DMS153 (cell line): Measurements from ENCODE around the gene C22orf15.

Experiments used
- DNase-seq: peaks from one replicate; lab custom pipeline; 2025; lab: John Stamatoyannopoulos, UW

C22orf15 gene

GRCh38 chr22:23750714-23751440 lies 11.9 kb upstream of the C22orf15 start, which contains the start of gene ZNF70:
TSS of gene ZNF70 (minus strand) at chr22:23751112. CDS start at chr22:23745140, 5,972 bp downstream.
- peak; percentile 72 for DNase-seq

DNA sequence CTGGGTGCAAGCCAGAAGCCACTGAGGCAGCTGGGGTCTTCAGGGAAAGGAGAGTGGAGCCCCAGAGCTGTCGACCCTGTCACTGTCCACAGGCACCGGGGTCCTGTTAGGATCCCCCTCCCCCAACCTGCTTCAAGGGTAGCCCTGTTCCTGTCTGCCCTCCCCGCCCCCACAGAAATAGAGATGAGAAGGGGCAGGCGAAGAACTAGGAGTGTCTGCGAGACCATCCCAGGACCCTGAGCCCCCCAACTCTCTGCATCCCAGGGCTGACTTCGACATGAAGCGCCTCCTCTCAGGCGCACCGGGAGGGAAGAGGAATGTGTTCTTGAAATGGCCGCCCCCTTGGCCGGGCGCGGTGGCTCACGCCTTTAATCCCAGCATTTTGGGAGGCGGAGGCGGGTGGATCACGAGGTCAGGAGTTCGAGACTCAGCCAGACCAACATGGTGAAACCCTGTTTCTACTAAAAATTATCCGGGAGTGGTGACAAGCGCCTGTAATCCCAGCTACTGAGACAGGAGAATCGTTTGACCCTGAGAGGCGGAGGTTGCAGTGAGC lies 11.3 kb upstream of the C22orf15 start:
- DNase-seq = no peak

- DNase-seq = no peak
Measured at GRCh38 chr22:23752090-23752691, 10.6 kb upstream of the C22orf15 start.

DNA sequence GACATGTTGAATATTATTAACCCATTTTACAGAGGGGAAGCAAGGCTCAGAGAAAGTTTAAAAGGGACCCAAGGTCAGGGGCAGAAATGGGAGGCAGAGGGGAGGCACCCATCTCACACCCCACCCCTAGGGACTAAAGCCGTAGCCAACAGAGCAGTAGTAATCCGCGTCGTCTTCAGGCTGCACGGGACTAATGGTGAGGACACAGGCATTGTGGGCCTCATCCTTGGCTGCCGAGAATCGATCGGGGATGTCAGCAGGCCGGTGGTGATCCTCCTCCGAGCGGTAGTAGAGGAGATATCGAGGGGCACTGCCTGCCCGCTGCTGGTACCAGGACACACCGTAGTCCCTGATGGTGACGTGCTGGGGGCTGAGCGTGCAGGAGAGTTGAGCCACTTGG lies 10.0 kb upstream of the C22orf15 start:
- DNase-seq = no peak

DNA sequence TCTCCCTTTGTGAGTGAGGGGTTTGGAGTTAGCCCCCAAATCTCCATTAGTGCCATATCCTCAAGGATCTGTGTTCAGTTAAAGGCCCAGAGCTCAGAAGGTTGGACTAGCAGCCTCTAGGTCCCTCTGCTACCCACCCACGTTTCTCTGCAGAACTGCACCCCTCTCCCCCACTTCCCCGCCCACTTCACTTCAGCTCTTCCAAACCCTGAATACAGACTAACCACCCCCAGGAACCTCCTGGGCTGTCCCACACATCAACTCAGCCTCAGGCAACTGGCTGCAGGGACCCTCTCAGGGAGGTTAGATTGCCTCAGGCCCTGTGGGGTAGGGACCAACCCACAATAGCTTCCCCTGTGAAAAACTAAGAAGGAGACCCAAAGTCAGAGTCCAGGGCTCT lies 9.4 kb upstream of the C22orf15 start:
- DNase-seq = no peak

DNA sequence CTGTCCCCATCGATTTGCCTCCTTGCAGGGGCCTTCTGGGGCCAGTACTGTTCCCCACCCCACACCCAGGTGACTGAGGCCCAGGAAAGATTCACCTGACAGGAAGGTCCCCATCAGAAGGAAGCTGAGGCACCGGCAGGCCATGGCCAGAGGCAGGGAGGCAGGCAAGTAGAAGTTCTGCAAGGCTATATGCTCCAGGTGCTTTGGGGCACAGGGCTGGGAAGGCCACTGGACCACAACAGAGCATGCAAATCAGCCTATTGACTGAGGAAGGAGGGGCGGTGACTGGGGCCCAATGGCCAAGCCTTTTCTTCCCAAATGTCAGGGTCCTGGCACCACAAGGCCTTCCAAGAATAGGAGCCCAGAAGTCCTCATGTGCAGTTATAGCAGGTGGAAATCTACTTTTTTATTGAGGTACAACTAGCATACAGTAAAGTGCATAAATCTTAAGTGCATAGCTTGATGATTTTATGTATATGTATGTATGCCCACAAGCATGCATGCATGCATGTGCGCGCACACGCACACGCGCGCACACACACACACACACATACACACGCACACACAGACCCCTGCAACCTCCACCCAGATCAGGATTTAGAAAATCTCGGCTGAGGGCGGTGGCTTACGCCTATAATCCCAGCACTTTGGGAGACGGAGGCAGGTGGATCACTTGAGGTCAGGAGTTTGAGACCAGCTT lies 8.4 kb upstream of the C22orf15 start, which contains the start of gene VPREB3:
Gene VPREB3 (minus strand): TSS at position 206 of the 700 bp plus-strand sequence. CDS start 62 bp downstream, at position 144.
- DNase-seq = no peak

DNA sequence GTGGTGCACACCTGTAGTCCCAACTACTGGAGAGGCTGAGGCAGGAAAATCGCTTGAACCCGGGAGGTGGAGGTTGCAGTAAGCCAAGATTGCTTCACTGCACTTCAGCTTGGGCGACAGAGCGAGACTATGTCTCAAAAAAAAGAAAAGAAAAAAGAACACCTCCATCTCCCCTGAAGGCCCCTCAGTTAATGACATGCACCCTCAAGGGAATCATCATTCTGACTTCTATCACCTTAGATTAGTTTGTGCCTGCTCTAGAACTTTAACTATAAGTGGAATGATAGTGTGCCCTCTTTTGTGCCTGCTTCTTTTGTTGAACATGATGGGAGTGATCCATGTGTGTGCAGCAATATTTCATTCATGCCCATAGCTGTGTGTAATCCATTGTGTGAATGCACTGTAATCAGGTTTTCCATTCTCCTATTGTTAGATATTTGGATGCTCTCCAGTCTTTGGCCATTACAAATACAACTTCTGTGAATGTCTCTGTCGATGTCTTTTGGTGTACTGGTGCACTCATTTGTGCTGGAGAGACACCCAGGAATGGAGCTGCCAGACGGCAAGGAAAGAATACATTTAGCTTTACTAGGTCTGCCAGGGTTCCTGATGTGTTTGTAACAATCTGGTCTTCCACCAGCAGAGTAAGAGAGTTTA lies 7.7 kb upstream of the C22orf15 start:
- DNase-seq = no peak

GRCh38 chr22:23755711-23756110 lies 7.1 kb upstream of the C22orf15 start:
- DNase-seq = no peak

GRCh38 chr22:23756891-23757290 lies 5.9 kb upstream of the C22orf15 start:
- DNase-seq = no peak

GRCh38 chr22:23759566-23759965 lies 3.2 kb upstream of the C22orf15 start:
- no peak for DNase-seq

DNA sequence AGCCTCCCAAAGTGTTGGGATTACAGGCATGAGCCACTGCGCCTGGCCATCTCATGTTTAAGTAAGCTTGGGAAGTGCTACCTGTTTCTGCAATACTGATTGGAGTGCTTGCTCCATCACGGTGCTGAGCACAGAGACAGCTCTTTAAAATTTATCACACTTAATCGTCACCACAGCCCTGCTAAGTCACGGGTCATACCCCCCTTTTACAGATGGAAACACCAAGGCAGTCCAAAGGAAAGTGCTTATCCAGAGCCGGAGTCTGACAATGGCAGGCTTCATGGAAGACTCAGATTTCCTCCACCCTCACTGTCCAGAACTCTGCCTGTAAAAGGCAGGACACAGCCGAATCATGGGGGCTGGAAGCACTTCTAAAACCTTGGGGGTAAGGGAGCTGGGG lies 2.7 kb upstream of the C22orf15 start:
- DNase-seq = no peak

DNA sequence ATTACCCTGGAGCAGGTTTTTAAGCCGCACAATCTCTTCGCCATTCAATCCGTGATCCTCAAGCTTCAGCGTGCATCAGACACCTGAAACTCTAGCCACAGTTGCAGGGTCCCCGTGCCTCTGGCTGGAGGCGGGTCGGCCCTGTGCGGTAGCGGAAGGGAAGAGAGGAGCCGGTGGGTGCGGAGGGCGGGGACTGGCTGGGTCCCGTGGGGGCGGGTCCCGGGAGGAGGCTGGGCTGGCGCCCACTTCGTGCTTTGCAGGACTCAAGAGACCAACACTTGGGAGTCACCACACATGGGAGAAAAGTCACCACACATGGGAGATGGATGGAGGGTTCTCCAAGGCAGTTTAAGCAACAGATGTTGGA lies 772 bp downstream of the C22orf15 start:
- peak; percentile 33 for DNase-seq

GRCh38 chr22:23763954-23764353 lies 1.2 kb downstream of the C22orf15 start:
- DNase-seq = no peak

DNA sequence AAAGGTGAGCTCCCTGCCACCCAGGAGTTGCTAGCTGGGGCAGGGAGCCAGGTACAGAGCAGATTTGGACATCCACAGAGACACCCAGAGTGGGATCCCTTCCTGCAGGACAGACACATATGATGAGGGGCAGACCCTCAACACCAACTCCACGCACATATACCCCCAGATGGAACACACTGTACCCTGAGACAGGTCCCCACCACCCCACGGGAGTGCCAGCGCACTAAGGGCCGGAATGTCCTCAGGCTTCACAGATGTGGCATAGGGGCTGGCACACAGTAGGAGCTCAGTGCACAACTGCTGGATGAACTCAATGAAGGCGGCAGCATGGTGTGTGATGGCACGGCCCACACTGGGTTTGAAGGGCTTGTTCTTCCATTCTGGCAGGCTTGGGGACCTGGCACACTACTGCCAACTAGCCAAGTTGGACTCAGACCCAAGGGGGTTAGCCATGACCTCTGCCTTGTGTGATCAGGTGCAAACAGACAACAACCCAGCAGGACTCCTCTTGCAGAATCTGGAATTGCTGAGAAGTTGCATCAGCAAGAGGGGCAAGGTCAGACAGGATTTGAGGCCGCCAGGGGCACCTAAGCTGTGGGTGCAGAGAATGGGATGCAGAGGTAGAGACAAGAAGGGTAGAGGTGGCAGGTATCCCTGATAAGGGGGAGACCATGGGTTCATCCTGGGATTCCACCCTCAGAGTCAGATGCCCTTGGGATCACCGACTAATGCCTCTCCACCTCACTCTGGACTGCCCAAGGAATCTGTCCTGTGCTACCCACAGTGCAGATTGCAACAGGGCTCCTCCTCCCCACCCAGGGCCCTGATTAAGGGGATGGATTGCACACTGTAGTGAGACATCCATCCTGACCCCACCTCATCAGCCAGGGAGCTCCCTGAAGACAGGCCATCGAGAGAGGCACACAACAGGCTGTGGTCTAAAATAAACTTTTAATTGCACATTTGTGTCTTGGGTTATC lies 2.4 kb downstream of the C22orf15 start:
- DNase-seq = no peak

GRCh38 chr22:23767303-23767672 lies 4.5 kb downstream of the C22orf15 start:
- no peak for DNase-seq

DNA sequence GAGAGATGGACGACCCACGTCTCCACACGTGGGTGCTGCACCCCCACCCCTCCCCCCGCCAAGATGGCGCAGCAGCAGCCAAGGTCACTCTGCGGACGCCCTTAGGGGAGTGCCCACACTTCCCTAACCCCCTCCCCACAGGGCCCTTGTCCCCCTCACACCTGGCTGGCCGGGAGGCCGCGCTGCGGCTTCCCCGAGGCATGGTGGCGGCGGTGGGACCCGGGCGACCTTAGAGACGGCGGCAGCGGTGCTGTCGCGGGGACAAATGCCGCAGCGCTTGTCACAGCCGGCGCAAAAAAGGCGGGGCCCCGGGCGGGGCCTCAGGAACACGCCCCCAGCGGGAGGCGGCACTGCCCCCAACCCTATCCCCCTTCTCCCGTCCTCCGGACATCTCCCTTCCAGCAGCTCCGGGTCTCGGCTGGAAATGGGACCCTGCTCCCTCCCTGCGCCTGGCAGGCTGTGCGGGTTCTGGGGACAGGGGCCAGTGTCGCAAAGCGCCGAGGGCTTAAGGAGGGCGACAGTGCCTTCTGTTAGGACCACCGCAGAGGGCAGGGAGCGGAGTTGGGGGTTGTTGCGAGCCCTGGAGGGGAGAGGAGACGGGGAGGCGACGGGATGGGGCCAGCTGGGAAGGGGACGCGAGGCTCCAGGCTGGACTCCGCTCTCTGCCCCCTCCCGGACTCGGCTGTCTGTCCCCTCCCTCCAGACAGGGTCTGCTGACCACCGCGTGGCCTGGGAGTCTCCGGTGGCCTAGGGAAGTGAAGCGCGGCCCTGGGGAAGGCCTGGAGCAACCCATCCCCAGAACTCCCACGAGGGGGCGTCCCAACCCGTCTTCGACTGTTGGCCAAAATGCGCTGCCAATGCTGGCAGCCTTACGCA lies 5.1 kb downstream of the C22orf15 start, which contains the start of gene CHCHD10:
Gene CHCHD10 (minus strand): TSS at position 300 of the 876 bp plus-strand sequence. CDS start 98 bp downstream, at position 202.
- peak; percentile 19 for DNase-seq

DNA sequence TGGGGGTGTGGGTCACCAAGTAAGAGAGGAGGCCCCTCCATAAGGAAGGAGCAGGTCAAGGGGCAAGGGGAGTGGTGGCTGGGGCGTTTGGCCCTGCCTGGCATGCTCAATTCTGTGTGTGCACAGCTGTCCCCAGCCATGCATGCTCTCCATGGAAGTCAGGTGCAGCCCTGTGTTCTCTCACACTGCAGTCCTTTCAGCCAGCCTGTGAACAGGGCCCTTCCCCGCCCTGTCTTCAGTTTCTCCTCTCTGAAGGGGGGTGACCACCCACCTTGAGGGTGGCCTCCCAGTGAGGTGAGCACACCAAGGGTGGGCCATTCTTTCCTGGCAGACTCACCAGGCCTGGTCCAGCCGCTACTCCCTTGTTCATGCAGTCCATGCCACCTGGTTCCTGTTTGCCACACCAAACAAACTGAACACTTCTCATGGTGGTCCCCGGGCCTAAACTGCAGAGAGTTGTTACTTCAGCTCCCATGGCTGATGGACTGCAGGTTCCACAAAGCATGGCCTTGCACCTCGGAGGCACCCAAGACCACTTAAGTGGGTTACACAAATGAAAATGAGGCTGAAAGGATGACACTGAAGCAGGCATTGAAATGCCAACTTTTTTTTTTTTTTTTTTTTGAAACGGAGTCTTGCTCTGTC lies 6.7 kb downstream of the C22orf15 start:
- no peak for DNase-seq

GRCh38 chr22:23772315-23772648 lies 9.5 kb downstream of the C22orf15 start:
- DNase-seq = no peak

DNA sequence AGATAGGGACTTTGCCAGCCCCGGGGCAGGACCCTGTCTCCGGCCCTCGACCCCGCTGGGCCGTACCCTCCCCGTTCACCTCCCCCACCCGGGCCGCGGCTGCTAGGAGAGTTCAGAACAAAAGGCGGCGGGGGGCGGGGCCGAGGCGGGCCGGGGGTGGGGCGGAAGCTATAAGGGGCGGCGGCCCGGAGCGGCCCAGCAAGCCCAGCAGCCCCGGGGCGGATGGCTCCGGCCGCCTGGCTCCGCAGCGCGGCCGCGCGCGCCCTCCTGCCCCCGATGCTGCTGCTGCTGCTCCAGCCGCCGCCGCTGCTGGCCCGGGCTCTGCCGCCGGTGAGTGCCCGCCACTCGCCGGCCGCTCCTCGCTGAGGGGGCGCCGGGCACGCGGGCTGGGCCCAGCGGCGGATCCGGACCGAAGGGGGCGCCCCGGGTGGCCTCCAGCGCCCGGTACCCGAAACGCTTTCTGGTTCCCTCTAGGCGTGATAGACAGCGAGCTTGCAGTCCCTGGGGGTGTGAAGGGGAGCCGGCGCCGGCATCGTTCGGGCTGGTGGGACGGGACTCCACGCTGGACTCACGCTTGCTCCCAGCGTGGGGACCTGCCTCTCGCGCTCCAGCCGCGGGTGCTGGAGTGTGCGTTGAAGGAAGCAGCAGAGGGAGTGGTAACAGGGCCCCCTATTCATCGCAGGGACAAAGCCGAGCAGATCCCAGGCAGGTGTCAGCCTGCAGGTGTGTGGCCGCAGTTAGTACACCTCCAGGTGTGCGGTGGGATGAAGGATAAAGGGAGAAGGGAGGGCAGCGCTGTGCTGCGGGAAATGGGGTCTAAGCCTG lies 10.1 kb downstream of the C22orf15 start, which contains the start of gene MMP11:
Gene MMP11 (plus strand): TSS at position 201 of the 825 bp plus-strand sequence. CDS start 22 bp downstream, at position 223.
- DNase-seq = peak; percentile 22
